ENCODE data around the gene ZMIZ2.

- TF ChIP-seq CTCF (IDR thresholded peaks at IDR 0.05) (no peak), POLR2A (IDR thresholded peaks at IDR 0.05) (no peak)
Measured at GRCh38 chr7:44798649-44799305, 50.1 kb downstream of the ZMIZ2 start.
